Upper lobe of left lung (tissue), 4 donors: ENCODE measurements around the gene TAP1.
"Not testable (repeated sequence)": the region's sequence is repeated elsewhere in the genome, so short reads cannot be mapped to it uniquely, and the experiment has no call there.

Experiments
- EP300 ChIP-seq, 4 donors: sonication (generic); formaldehyde crosslinking; IDR thresholded peaks; one replicate each; pipeline ENCODE4 v1.5.1; 2017; ENCODE audit warnings: antibody characterized with exemption in 4 of 4, control low read depth in 2 of 4
- POLR2A ChIP-seq, 4 donors: fragments of 450-650 bp; IDR thresholded peaks; one replicate each; pipeline ENCODE4 v1.5.1; 2016 to 2017; ENCODE audit warnings: antibody characterized with exemption in 4 of 4, mild to moderate bottlenecking in 2 of 4
- POLR2AphosphoS5 ChIP-seq, 2 donors: sonication (generic); formaldehyde crosslinking; IDR thresholded peaks; one replicate each; pipeline ENCODE4 v1.5.1; 2017; ENCODE audit warnings: antibody characterized with exemption in 2 of 2
- TF ChIP-seq, protein P1 (sequence below), 6 experiments: fragments of 450-650 bp in 4 of 6; fragments of 200-600 bp in 2 of 6; sonication (generic) in 2 of 6; IDR thresholded peaks; one replicate each; pipeline ENCODE4 v1.5.1; 2016 to 2019; ENCODE audit warnings: antibody characterized with exemption in 6 of 6

DNA sequence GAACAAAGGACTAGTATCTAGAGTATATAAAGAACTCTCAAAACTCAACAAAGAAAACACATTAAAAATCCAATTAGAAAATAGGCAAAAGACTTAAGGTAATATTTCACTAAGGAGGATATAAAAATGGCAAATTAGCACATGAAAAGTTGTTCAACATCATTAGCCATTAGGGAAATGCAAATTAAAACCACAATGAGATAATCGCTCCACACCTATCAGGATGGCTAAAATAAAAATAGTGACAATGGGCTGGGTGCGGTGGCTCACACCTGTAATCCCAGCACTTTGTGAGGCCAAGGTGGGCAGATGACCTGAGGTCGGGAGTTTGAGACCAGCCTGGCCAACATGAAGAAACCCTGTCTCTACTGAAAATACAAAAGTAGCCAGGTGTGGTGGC, 27.5 kb upstream of the TAP1 start:
- not testable (repeated sequence) for TF ChIP-seq POLR2A, POLR2AphosphoS5, EP300 (IDR thresholded peaks at IDR 0.05)
- TF ChIP-seq, protein P1, sequence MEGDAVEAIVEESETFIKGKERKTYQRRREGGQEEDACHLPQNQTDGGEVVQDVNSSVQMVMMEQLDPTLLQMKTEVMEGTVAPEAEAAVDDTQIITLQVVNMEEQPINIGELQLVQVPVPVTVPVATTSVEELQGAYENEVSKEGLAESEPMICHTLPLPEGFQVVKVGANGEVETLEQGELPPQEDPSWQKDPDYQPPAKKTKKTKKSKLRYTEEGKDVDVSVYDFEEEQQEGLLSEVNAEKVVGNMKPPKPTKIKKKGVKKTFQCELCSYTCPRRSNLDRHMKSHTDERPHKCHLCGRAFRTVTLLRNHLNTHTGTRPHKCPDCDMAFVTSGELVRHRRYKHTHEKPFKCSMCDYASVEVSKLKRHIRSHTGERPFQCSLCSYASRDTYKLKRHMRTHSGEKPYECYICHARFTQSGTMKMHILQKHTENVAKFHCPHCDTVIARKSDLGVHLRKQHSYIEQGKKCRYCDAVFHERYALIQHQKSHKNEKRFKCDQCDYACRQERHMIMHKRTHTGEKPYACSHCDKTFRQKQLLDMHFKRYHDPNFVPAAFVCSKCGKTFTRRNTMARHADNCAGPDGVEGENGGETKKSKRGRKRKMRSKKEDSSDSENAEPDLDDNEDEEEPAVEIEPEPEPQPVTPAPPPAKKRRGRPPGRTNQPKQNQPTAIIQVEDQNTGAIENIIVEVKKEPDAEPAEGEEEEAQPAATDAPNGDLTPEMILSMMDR (IDR thresholded peaks at IDR 0.05): not testable (repeated sequence)
